Astrocyte of the spinal cord (primary cell): ENCODE measurements around the gene PBRM1.
A peak's percentile ranks its signal among the peaks of the same experiment; 100 is the strongest.
"Not testable (repeated sequence)": the region's sequence is repeated elsewhere in the genome, so short reads cannot be mapped to it uniquely, and the experiment has no call there.

Experiments
- DNase-seq: peaks from one replicate; pipeline ENCODE4 v3.0.0; 2011; ENCODE audit warnings: low read depth, low spot score
- H3K4me3 ChIP-seq: 2 replicates; pipeline ENCODE4 v1.5.1; 2011; ENCODE audit warnings: low read depth, mild to moderate bottlenecking, low read length, moderate library complexity
- in situ Hi-C: cut with HindIII; loops from 2 replicates; pipeline ENCODE4 v1.10.0; 2017; ENCODE audit warnings: low sequenced_read_pairs
- TF ChIP-seq, protein P1 (sequence below): IDR thresholded peaks from 2 replicates; pipeline ENCODE4 v1.5.1; 2012; ENCODE audit warnings: low read depth, mild to moderate bottlenecking, low read length, inconsistent platforms

The PBRM1 gene

DNA sequence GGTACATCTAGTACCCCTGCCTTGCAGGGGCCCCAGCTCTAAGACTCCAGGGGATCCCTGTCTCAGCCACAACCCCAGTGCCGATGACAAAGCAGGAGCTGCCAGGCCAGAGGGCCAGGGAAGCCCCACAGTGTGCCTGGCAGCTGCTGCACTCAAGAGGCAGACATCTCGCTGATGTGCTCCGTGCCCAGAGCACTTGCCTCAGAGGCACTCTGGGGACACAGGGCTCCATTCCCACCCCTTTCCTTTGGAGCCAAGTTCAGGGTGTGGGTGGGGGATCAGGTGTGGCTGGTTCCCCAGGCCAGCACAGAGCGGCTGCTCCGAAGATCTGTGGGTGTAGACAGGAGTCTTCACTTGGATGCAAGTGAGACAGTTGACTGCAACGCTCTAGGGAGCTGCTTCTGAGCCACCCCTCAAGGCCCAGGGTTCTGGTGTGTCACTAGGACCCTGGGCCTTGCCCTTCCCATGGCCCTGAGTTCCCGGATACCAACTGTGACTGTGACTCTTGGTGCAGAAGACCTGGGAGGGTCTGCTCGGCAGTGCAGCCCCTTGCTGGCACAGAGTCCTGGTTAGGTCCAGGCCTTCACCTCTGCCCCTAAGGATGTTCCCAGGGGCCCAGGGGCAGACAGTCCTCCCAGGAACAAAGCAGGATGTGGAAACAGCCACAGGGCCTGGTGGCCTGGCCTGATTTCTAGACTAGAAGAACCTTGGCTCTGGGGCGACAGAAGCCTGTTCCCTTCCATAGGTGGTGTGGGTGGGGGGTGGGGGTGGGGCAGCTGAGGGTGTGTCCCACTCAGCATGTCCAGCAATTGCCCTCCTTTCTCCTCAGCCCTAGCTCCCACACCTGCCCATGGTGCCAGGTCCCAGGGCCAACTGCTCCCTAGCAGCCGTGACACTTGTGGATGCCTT is 154.5 kb downstream of the PBRM1 start:
- in situ Hi-C loops = no loop called here
- no peak overlapping the region for H3K4me3 ChIP-seq
- TF ChIP-seq, protein P1, sequence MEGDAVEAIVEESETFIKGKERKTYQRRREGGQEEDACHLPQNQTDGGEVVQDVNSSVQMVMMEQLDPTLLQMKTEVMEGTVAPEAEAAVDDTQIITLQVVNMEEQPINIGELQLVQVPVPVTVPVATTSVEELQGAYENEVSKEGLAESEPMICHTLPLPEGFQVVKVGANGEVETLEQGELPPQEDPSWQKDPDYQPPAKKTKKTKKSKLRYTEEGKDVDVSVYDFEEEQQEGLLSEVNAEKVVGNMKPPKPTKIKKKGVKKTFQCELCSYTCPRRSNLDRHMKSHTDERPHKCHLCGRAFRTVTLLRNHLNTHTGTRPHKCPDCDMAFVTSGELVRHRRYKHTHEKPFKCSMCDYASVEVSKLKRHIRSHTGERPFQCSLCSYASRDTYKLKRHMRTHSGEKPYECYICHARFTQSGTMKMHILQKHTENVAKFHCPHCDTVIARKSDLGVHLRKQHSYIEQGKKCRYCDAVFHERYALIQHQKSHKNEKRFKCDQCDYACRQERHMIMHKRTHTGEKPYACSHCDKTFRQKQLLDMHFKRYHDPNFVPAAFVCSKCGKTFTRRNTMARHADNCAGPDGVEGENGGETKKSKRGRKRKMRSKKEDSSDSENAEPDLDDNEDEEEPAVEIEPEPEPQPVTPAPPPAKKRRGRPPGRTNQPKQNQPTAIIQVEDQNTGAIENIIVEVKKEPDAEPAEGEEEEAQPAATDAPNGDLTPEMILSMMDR = no peak
- DNase-seq = no peak

- no peak overlapping the region for H3K4me3 ChIP-seq
- in situ Hi-C loops = no loop called here
- TF ChIP-seq, protein P1 = no peak
- peak; percentile 65 for DNase-seq
Observed at GRCh38 chr3:52529376-52530333, 156.1 kb downstream of the PBRM1 start.

GRCh38 chr3:52528586-52529375 is 156.9 kb downstream of the PBRM1 start:
- in situ Hi-C loops = no loop called here
- DNase-seq = no peak
- TF ChIP-seq, protein P1 = no peak
- H3K4me3 ChIP-seq = no peak overlapping the region

DNA sequence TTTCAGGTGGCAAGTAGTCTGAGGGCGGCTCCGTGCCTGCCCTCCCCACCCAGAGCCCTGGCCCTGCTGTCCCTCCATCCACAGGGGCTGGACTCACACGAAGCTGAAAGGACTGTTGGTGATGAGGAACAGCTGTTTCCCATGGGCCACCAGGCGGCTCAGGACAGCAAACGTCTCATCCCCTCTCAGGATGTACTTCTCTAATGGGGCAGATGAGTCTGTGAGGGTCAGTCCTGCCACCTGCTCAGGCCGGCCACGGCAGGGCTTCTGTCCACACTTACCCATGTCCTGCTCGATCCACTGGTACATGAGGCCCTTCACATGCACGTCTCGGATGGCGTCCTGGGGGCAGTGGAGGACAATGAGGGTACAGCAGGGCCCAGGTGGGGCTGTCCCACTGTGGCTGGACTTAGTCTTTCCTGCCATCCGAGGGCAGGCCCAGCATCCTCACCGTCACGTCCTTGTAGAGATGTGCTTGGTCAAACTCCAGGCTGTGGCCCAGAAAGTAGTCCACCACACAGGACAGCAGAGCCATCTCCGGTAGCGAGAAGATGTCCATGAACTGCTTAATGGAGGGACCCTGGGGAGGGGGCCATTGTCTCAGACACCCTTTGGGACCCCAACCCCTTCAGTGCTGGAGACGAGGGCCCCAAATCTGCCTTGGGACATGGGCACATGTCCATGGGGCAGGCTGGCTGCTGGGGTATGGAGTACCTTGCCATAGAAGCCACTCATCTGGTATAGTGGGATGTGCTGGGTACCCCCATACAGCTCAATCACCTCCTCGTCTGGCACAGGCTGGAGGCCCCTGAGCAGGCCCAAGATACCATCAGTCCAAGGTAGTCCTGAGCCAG is 157.8 kb downstream of the PBRM1 start:
- DNase-seq = no peak

GRCh38 chr3:52527039-52527731 is 158.5 kb downstream of the PBRM1 start:
- TF ChIP-seq, protein P1 = no peak
- DNase-seq = no peak
- no peak overlapping the region for H3K4me3 ChIP-seq
- in situ Hi-C loops = no loop called here

More for the DNA sequence above, 157.8 kb downstream of the PBRM1 start:
- TF ChIP-seq, protein P1 = no peak
- H3K4me3 ChIP-seq = no peak overlapping the region
- in situ Hi-C loops = no loop called here

DNA sequence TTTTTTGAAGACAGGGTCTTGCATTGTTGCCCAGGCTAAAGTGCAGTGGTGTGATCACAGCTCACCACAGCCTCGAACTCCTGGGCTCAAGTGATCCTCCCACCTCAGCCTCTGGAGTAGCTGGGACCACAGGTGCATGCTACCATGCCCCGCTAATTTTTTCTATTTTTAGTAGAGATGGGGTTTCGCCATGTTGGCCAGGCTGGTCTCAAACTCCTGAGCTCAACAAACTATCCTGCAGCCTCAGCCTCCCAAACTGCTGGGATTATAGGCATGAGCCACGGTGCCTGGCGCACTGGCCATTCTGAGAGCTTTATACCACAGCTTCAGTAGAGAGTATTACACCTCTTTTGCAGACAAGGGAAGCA is 159.1 kb downstream of the PBRM1 start:
- H3K4me3 ChIP-seq, DNase-seq, in situ Hi-C loops: not testable (repeated sequence)
